HG03025 (cell line): ENCODE measurements around the gene ANO10.
A peak's percentile ranks its signal among the peaks of the same experiment; 100 is the strongest.

Source experiments
- ATAC-seq: cut with Tn5 transposase; IDR thresholded peaks from one replicate; pipeline ENCODE4 v1.9.1; 2021; ENCODE audit warnings: mild to moderate bottlenecking, moderate library complexity; ENCODE audit not compliant: unreplicated experiment, low FRiP score

Gene ANO10

DNA sequence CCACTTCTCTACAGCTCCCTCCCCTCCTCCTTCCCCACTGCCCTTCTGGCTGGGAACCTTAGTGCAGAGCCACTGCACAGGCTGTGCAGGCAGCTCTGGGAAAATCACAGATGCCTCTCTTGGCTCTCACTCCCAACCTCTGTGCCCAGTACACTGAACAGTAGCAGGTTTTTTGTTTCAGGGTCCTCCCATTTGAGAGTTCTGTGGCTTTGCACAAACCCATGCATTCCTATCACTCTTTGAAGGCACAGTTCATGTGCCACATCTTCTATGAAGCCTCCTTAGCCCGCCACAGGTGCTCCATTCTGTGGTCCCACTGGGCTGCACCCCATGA is 231.6 kb downstream of the ANO10 start:
- ATAC-seq, result no peak

GRCh38 chr3:43389388-43390254 is 232.2 kb downstream of the ANO10 start:
- no peak for ATAC-seq

- no peak for ATAC-seq
Observed at GRCh38 chr3:43388915-43389314, 232.9 kb downstream of the ANO10 start.

DNA sequence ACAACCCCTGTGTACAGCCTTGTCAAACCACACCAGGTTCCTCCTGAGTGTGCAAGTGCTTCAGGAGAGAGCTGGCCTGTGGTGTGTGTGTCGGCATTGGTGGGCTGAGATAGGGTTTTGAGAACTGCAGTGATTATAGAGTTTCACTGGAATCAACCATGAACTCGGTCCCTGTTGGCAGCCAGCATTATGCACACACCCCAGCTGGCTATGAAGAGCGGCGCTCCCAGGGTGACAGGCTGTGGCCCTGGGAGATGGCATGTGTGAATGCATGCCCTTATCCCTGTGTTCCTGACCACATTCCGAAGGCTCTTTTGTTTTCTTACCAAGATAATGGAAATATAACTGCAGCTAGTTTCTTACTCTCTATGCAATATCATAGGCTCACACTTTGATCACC is 233.6 kb downstream of the ANO10 start:
- ATAC-seq, result no peak

DNA sequence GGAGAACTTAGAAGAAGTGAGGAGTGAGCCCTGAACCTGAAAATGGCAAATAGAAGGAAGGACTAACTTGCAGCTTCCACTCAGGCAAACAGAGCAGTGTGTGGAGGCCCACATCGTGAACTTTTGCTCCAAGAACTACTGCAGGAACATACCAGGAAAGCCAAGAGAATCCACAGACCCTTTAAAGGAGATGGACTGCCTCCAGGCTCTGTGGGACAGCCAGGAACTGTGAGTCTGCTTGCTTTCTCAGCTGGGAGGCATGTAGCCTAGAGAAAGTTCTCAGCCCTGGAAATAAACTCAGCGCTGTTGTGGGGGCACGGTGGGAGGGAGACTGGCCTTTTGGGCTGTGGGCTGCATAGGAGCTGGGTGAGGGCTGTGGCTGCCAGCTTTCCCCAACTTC is 242.5 kb downstream of the ANO10 start:
- no peak for ATAC-seq

GRCh38 chr3:43378066-43378935 is 243.5 kb downstream of the ANO10 start:
- ATAC-seq, result peak; percentile 61

- no peak for ATAC-seq
Observed at GRCh38 chr3:43373560-43373928, 248.3 kb downstream of the ANO10 start.

DNA sequence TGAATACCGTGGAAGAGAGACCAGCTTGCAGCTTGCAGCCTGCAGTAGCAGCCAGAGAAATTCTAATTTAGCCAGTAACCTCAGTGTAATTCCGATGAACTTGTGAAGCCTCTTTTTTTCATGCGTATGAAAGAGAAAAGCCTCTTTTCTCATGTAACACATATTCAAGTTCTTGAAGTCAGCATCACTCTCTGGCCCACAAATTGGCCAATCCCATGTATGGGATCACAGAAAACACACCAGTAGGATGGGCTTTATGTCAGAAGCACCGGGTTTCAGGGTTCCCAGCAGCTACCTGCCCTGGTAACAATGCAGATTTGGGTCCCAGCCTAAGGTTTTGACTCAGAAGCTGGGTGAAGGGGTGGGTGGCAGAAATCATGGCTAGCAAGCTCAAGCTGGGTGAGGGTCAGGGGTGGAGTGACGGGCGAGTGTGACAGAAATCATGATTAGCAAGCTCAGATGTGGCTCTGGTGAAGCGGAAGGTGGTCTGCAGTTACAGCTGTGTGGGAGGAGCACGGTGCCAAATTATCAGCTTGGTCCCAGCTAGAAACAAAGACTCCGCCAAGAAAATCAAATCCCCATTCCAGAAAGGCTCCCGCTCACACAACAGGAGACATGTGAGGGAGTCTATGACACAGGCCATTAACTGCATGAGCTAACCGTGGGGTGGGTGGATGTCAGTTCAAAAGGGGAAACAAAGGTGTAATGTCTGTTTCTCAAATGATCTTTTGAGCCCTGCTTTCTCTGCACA is 248.8 kb downstream of the ANO10 start:
- no peak for ATAC-seq

- no peak for ATAC-seq
Observed at GRCh38 chr3:43372007-43372740, 249.6 kb downstream of the ANO10 start.

DNA sequence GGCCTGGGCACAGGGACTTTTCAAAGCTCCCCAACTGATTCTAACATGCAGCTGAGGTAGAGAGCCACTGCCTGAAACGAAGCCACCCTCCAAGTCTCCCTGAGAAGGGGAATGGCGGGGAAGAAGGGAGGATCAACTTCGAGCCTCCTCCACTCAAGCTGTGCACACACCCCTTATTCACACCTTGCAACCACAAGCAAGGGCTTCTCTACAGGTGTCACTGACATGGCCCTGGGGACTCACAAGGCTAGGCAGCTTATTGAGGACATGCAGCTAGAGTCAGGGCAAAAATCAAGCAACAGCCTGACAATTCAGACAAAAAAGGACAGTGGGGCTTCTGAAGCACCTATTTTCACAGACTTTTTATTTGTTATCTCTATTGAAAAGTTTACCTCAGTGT is 250.3 kb downstream of the ANO10 start:
- no peak for ATAC-seq

DNA sequence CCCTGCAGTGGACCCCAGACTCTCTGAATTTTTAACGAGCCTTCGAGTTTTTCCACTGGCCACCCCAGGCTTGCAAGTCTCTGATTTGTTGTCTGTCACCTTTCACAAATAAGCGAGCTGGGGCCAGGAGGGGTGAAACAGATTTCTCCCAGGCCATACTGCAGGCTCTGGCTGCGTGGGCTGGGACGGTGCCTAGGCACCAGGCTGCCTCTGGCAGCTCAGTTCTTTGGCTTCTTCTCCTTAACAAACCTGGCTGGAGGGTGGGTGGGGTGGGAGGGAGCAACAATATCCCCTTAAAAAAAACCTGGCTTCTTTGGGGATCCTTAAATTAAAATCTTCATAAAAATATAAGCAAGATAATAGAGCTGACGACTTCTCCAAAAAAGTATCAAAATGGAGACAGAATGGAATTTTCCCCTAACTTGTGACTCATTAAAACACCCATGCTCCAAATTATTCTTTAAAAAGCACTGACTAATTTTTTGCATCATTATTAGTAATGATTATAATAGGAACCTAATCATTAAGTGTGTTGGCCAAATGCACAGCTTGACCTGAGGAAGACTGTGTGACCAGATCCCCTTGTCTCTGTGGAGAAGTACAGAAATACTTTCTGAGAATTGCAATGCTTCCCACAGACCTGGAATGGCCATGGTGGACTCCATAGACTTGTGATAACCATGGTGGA is 251.4 kb downstream of the ANO10 start:
- ATAC-seq, result no peak

- ATAC-seq, result no peak
Observed at GRCh38 chr3:43369404-43370292, 252.2 kb downstream of the ANO10 start.

DNA sequence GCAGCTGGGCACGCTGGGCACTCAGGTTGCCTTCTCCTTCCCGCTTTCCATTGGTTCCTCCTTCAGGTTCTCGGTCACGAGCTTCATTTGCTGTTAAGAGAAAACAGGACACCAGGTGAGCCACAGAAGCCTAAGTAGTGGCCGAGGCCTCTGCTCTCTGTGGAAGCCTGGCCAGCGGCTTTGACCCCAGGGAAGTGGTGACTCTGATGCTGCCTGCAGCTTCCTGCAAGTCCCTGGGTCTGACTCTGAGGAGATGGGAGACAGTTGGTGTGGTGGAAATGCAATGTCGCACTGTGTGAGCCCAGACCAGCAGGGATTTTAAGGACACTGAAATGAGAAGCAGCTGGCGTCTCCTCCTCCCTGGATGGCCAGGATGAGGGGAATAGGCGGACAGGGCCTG is 254.9 kb downstream of the ANO10 start:
- ATAC-seq, result no peak

GRCh38 chr3:43366481-43366880 is 255.3 kb downstream of the ANO10 start:
- ATAC-seq, result no peak

GRCh38 chr3:43365601-43366305 is 256.1 kb downstream of the ANO10 start:
- no peak for ATAC-seq

DNA sequence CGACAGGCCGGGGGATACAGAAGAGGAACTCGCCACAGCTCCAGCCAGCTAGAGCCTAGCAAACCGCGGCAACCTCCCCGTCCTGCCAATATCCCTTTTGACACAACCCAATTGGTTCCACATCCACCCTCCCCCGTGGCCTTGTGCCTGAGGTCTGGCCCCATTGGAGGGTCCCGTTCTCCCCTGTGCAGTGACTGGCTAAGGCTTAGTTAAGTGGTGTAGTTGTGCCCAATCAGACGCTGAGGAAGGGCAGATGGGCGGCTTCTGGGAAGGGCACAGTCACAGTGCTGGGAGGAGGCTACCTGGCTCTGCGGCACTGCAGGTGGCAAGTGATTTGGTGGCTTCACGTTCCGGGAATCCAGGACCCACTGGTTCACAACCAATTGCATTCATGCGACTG is 256.9 kb downstream of the ANO10 start:
- no peak for ATAC-seq

DNA sequence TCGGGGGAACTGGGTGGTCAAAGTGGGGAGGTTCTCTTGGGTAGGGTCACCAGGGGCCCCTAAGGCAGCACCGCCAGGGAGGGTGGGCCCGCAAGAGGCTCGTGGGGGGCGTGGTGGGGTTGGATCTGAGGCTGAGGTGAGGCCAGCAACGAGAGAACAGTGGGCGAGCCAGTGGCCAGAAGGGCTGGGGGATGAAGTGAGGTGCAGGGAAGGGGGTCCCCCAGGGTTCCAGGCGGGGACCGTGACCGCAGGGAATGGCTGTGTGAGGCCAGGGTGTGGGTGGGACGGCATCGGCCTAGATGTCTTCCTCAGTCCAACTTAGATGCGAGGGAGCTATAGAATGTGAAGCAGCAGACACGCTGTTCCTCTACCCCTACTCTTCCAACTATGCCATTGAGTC is 257.3 kb downstream of the ANO10 start:
- no peak for ATAC-seq

GRCh38 chr3:43363621-43364266 is 258.1 kb downstream of the ANO10 start:
- ATAC-seq, result no peak
